ENCODE measurements around the gene FAM240B.

Gene FAM240B

DNA sequence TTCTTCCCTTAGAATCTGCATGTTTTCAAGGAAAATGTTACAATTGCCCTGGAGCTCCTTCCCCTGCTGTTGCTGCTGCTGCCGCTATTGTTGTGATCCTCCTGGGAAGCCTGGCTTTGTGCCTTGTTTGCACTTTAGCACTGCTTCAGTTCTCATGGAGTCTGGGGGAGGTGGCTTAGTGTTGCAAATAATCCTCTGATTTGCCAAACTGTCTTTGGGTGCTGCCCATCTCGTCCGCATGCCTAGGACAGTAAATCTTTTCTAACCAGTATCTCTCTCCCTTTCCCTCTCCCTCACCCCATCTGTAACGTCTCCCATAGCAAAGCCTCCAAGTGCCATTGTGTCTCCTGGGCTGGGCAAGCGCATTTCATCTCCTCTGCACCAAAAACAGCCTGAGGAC is 30.3 kb downstream of the FAM240B start:
- TF ChIP-seq, protein P1, sequence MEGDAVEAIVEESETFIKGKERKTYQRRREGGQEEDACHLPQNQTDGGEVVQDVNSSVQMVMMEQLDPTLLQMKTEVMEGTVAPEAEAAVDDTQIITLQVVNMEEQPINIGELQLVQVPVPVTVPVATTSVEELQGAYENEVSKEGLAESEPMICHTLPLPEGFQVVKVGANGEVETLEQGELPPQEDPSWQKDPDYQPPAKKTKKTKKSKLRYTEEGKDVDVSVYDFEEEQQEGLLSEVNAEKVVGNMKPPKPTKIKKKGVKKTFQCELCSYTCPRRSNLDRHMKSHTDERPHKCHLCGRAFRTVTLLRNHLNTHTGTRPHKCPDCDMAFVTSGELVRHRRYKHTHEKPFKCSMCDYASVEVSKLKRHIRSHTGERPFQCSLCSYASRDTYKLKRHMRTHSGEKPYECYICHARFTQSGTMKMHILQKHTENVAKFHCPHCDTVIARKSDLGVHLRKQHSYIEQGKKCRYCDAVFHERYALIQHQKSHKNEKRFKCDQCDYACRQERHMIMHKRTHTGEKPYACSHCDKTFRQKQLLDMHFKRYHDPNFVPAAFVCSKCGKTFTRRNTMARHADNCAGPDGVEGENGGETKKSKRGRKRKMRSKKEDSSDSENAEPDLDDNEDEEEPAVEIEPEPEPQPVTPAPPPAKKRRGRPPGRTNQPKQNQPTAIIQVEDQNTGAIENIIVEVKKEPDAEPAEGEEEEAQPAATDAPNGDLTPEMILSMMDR (IDR thresholded peaks at IDR 0.05; ENCODE audit: control extremely low read depth, extremely low read depth, low read depth, missing control alignments), result no peak
- CTCF ChIA-PET, result interaction anchor here (1.2 to 7.2 kb wide), 5 partner anchors 17 to 48 kb away, joined by 3 to 48 read pairs (median 9); no protein-coding TSS in a partner anchor
- DNase-seq (ENCODE audit: extremely low spot score), result no peak
- POLR2A ChIA-PET, result no interaction called here

DNA sequence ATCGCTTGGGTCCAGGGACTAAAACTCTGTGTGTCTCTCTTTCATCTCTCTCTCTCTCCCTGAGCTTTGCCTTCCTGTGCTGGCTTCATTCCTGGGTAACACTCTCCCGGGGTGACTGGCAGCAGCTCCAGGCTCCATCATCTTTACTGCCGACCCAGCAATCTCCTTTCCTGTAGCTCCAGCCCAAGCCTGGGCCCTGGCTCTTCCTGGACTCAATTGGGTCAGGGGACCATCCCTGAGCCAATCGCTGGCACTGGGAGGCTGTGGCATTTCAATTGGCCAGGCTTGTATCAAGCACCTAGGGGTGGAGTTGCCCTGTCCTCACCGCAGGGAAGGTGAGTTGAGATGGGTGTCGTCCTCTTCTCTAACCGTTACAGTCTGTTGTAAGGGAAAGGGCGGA is 31.9 kb downstream of the FAM240B start:
- CTCF ChIA-PET, result interaction anchor here (1.4 kb wide), 1 partner anchor 11 kb away, joined by 4 read pairs; no protein-coding TSS in a partner anchor
- POLR2A ChIA-PET, result no interaction called here
- no peak for DNase-seq (ENCODE audit: extremely low spot score)
- TF ChIP-seq, protein P1 (IDR thresholded peaks at IDR 0.05; ENCODE audit: control extremely low read depth, extremely low read depth, low read depth, missing control alignments), result no peak

DNA sequence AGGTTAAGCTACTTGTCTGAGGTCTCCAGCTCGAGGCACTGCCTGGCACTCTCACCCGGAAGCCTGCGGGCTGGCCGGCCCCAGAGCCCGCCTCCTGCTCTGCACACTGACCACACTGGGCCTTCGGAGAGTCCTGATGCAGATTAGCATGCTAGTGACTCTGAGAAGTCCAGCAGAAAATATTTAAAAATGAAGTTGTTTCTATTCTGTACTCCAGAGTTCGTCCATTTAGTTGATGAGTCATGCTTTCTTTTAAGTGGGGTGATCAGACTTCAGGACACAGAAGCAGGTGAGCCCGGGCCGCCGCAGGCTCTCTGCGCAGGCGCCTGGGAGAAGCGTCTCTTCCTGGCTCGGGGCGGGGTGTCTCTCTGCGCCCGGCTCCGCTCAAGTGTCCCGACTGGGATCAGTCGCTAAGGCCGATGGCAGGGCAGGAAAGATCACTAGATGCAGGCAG is 32.5 kb downstream of the FAM240B start:
- ChIA-PET CTCF (interaction anchor here (0.8 to 1.4 kb wide), 2 partner anchors 12 to 15 kb away, joined by 3 to 4 read pairs; no protein-coding TSS in a partner anchor), POLR2A (no interaction called here)
- TF ChIP-seq, protein P1 (IDR thresholded peaks at IDR 0.05; ENCODE audit: control extremely low read depth, extremely low read depth, low read depth, missing control alignments), result no peak

DNA sequence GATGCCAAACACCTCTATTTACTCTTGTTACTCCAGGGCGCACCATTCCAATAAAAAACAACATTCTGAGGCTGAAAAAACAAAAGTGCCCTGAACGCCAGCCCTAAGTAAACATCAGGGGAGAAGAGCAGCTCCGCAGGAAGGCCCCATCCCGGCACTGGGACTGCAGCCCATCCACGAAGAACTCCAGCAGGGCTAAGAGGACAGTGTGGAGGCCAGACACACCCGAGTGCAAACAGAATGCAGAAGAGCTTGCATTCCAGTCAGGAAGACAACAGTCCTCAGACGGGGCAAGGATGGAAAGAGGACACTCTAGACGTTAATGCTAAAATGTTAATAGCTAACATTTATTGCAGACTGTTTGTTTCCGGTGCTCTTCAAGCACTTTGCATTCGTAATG is 33.0 kb downstream of the FAM240B start:
- CTCF ChIA-PET, result interaction anchor here (0.8 to 1.4 kb wide), 2 partner anchors 12 to 15 kb away, joined by 3 to 4 read pairs; no protein-coding TSS in a partner anchor
- TF ChIP-seq, protein P1 (IDR thresholded peaks at IDR 0.05; ENCODE audit: control extremely low read depth, extremely low read depth, low read depth, missing control alignments), result no peak
- POLR2A ChIA-PET, result no interaction called here
- no peak for DNase-seq (ENCODE audit: extremely low spot score)

More for the DNA sequence above, 32.5 kb downstream of the FAM240B start:
- peak; percentile 59 for DNase-seq (ENCODE audit: extremely low spot score)

DNA sequence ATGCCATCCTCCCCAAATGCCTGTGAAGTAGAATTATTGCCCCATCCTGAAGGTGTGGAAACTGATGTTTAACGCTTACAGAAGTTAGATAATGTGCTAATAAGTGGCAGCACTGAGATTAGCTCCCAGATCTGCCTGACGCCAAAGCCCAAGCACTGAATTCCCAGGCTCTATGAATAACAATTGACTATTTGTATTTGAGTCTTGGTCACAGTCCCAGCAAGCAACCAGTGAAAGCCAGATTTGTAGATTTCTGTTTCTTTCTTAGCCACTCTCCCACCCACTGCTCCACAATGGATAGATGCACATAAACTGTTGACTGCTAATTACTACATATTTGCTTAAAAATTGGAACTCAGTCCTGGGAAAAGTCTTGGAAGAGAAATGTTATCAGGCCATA is 34.4 kb downstream of the FAM240B start:
- TF ChIP-seq, protein P1 (IDR thresholded peaks at IDR 0.05; ENCODE audit: control extremely low read depth, extremely low read depth, low read depth, missing control alignments), result no peak
- DNase-seq (ENCODE audit: extremely low spot score), result no peak
- ChIA-PET POLR2A (no interaction called here), CTCF (interaction anchor here (1.3 kb wide), 1 partner anchor 12 kb away, joined by 3 read pairs; no protein-coding TSS in a partner anchor)

DNA sequence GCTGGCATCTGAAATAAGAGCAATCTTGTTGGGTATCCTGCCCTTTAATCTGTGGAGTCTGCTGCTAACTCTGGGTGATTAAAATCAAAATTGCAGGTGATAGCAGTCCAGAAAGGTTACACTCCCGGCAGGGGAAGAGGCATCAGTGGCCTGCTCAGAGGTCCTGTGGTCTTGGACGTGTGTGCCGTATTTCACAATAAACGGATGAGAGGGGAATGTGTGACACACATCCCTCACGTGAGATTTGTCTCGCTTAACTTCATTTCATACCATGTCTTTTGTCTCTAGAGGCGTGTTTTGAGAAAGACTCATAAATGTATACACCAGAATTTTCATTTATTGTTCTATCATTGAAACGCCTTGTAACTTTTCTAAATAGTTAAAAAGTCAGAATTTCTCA is 36.6 kb downstream of the FAM240B start:
- ChIA-PET POLR2A (no interaction called here), CTCF (interaction anchor here (1.8 kb wide), 1 partner anchor 11 kb away, joined by 11 read pairs; no protein-coding TSS in a partner anchor)
- TF ChIP-seq, protein P1 (IDR thresholded peaks at IDR 0.05; ENCODE audit: control extremely low read depth, extremely low read depth, low read depth, missing control alignments), result no peak
- no peak for DNase-seq (ENCODE audit: extremely low spot score)

All from GM10248 (cell line).